ENCODE results near the gene CRYBB1. TPM values are rescaled to one million over a fixed set of nuclear protein-coding genes. Genes with fewer than 3 reads are reported as not detected.
A peak's percentile ranks its signal among the peaks of the same experiment; 100 is the strongest.

Gene CRYBB1
- total and polyA plus RNA-seq, 2 donors from 2014 or later = 0.54 to 1.7 TPM

- Histone ChIP-seq H3K27me3 (ENCODE audit: control insufficient read depth, insufficient read depth, low read length) (no peaks in the 10 kb centered on the region), H3K4me1 (ENCODE audit: control insufficient read depth in 2 of 3, insufficient read depth in 2 of 3, low read depth in 1 of 3, low read length in 3 of 3) (peaks cover 0 to 6% (median 5%) of the 10 kb centered on the region in 3 donors), H3K9ac (ENCODE audit: low read length in 3 of 3) (no peak overlapping the region), H3K4me3 (ENCODE audit: low read length in 3 of 3) (no peak overlapping the region), H3K9me3 (ENCODE audit: control insufficient read depth in 2 of 3, insufficient read depth in 1 of 3, low read length in 3 of 3) (no peaks in the 10 kb centered on the region), H3K36me3 (ENCODE audit: control insufficient read depth in 2 of 3, insufficient read depth in 3 of 3, low read length in 3 of 3) (no peaks in the 10 kb centered on the region), H3K27ac (ENCODE audit: low read depth in 2 of 2, low read length in 2 of 2) (no peak overlapping the region)
- FAIRE-seq (no peak), DNase-seq (no peak)
- intact Hi-C loops (cut with DNase I) = no loop called here
- TF ChIP-seq, protein P1, sequence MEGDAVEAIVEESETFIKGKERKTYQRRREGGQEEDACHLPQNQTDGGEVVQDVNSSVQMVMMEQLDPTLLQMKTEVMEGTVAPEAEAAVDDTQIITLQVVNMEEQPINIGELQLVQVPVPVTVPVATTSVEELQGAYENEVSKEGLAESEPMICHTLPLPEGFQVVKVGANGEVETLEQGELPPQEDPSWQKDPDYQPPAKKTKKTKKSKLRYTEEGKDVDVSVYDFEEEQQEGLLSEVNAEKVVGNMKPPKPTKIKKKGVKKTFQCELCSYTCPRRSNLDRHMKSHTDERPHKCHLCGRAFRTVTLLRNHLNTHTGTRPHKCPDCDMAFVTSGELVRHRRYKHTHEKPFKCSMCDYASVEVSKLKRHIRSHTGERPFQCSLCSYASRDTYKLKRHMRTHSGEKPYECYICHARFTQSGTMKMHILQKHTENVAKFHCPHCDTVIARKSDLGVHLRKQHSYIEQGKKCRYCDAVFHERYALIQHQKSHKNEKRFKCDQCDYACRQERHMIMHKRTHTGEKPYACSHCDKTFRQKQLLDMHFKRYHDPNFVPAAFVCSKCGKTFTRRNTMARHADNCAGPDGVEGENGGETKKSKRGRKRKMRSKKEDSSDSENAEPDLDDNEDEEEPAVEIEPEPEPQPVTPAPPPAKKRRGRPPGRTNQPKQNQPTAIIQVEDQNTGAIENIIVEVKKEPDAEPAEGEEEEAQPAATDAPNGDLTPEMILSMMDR (IDR thresholded peaks at IDR 0.05; ENCODE audit: borderline replicate concordance, extremely low read depth, insufficient read depth) = no peak
Measured at GRCh38 chr22:26592421-26592891, 25.4 kb downstream of the CRYBB1 start.

- TF ChIP-seq, protein P1 (IDR thresholded peaks at IDR 0.05; ENCODE audit: borderline replicate concordance, extremely low read depth, insufficient read depth) = no peak
- H3K4me3 ChIP-seq (ENCODE audit: low read length in 3 of 3) = peak within 1 kb of the TSS; percentile 62 to 92 (median 80)
- peak within 1 kb of the TSS; percentile 24 to 95 (median 89) for H3K9ac ChIP-seq (ENCODE audit: low read length in 3 of 3)
- H3K27me3 ChIP-seq (ENCODE audit: control insufficient read depth, insufficient read depth, low read length) = no peaks in the 10 kb centered on the region
- H3K9me3 ChIP-seq (ENCODE audit: control insufficient read depth in 2 of 3, insufficient read depth in 1 of 3, low read length in 3 of 3) = no peaks in the 10 kb centered on the region
- H3K36me3 ChIP-seq (ENCODE audit: control insufficient read depth in 2 of 3, insufficient read depth in 3 of 3, low read length in 3 of 3) = no peaks in the 10 kb centered on the region
- FAIRE-seq (no peak), DNase-seq (peak; percentile 82 to 92 (median 88))
- peak within 1 kb of the TSS; percentile 85 to 93 for H3K27ac ChIP-seq (ENCODE audit: low read depth in 2 of 2, low read length in 2 of 2)
- H3K4me1 ChIP-seq (ENCODE audit: control insufficient read depth in 2 of 3, insufficient read depth in 2 of 3, low read depth in 1 of 3, low read length in 3 of 3) = peaks cover 0 to 6% (median 5%) of the 10 kb centered on the region in 3 donors
- intact Hi-C loops (cut with DNase I) = no loop called here
Measured at GRCh38 chr22:26589845-26590736, 27.7 kb downstream of the CRYBB1 start, which contains the start of gene TPST2. Gene TPST2 (minus strand): TSS chr22:26590132. CDS start chr22:26541630, 48,502 bp downstream.

DNA sequence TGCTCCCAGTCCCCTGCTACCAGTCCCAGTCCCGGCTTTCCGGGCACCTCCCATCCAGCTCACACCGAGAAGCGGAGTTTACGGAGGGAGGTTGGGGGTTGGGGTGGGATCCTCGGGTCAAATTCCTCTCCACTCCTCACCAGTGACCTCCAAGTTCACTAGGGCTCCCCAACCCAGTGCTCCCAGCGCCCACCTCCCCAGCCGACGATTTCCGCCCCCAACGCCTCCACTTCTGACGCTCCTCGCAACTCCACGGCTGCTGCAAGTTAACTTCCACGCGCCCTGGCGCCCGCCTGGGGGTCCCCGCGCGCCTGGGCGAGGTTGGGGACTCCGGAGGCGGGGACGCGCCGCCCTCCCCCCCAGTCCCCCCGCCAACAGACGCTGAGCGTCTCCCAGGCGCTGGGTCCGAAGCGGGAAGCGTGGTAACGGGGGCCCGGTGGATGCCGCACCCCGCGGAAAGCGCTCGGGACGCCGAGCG lies 28.4 kb downstream of the CRYBB1 start:
- Histone ChIP-seq H3K9ac (ENCODE audit: low read length in 3 of 3) (peak overlapping the region; percentile 13 to 89 (median 63)), H3K4me3 (ENCODE audit: low read length in 3 of 3) (peak overlapping the region; percentile 62 to 79 (median 77)), H3K9me3 (ENCODE audit: control insufficient read depth in 2 of 3, insufficient read depth in 1 of 3, low read length in 3 of 3) (no peaks in the 10 kb centered on the region), H3K27me3 (ENCODE audit: control insufficient read depth, insufficient read depth, low read length) (no peaks in the 10 kb centered on the region), H3K27ac (ENCODE audit: low read depth in 2 of 2, low read length in 2 of 2) (peak overlapping the region; percentile 59 to 85), H3K36me3 (ENCODE audit: control insufficient read depth in 2 of 3, insufficient read depth in 3 of 3, low read length in 3 of 3) (no peaks in the 10 kb centered on the region), H3K4me1 (ENCODE audit: control insufficient read depth in 2 of 3, insufficient read depth in 2 of 3, low read depth in 1 of 3, low read length in 3 of 3) (peaks cover 0 to 6% (median 5%) of the 10 kb centered on the region in 3 donors)
- no peak for FAIRE-seq
- peak; percentile 30 to 81 (median 46) for DNase-seq
- TF ChIP-seq, protein P1 (IDR thresholded peaks at IDR 0.05; ENCODE audit: borderline replicate concordance, extremely low read depth, insufficient read depth) = no peak
- intact Hi-C loops (cut with DNase I) = no loop called here

Measured in kidney (tissue), 14 donors.